Stomach (tissue), 4 donors: ENCODE results near the gene EIF4G3.

Experiments
- EP300 ChIP-seq: sonication (generic); formaldehyde crosslinking; IDR thresholded peaks from one replicate; pipeline ENCODE4 v1.6.1; 2017; ENCODE audit warnings: antibody characterized with exemption
- POLR2A ChIP-seq, 4 donors: fragments of 450-650 bp; IDR thresholded peaks; one replicate each; pipeline ENCODE4 v1.6.1; 2016; ENCODE audit warnings: antibody characterized with exemption in 4 of 4, control low read depth in 2 of 4, mild to moderate bottlenecking in 1 of 4, moderate library complexity in 1 of 4

- TF ChIP-seq EP300 (no peak), POLR2A (IDR thresholded peaks at IDR 0.05) (no peak)
These were observed 293.9 kb downstream of the EIF4G3 start for GRCh38 chr1:20882837-20883236.
